GM21717 (cell line): ENCODE measurements around the gene SLC10A3.

Experiments used
- ATAC-seq: cut with Tn5 transposase; IDR thresholded peaks from one replicate; pipeline ENCODE4 v1.9.1; 2021; ENCODE audit warnings: mild to moderate bottlenecking, moderate library complexity; ENCODE audit not compliant: unreplicated experiment

The SLC10A3 gene

GRCh38 chrX:154441984-154442707 lies 48.3 kb downstream of the SLC10A3 start:
- ATAC-seq: no peak

GRCh38 chrX:154441564-154441963 lies 48.9 kb downstream of the SLC10A3 start:
- no peak for ATAC-seq

- no peak for ATAC-seq
These were observed 49.6 kb downstream of the SLC10A3 start for GRCh38 chrX:154440623-154441357.

- no peak for ATAC-seq
These were observed 50.6 kb downstream of the SLC10A3 start for GRCh38 chrX:154439841-154440240.

- ATAC-seq: no peak
These were observed 52.2 kb downstream of the SLC10A3 start for GRCh38 chrX:154437971-154438893.
